ENCODE results near the gene NUDT9. TPM values are rescaled to one million over a fixed set of nuclear protein-coding genes. Genes with fewer than 3 reads are reported as not detected.

The NUDT9 gene
- total RNA-seq, 1 experiment from 2014 or later, result 25.4 TPM

DNA sequence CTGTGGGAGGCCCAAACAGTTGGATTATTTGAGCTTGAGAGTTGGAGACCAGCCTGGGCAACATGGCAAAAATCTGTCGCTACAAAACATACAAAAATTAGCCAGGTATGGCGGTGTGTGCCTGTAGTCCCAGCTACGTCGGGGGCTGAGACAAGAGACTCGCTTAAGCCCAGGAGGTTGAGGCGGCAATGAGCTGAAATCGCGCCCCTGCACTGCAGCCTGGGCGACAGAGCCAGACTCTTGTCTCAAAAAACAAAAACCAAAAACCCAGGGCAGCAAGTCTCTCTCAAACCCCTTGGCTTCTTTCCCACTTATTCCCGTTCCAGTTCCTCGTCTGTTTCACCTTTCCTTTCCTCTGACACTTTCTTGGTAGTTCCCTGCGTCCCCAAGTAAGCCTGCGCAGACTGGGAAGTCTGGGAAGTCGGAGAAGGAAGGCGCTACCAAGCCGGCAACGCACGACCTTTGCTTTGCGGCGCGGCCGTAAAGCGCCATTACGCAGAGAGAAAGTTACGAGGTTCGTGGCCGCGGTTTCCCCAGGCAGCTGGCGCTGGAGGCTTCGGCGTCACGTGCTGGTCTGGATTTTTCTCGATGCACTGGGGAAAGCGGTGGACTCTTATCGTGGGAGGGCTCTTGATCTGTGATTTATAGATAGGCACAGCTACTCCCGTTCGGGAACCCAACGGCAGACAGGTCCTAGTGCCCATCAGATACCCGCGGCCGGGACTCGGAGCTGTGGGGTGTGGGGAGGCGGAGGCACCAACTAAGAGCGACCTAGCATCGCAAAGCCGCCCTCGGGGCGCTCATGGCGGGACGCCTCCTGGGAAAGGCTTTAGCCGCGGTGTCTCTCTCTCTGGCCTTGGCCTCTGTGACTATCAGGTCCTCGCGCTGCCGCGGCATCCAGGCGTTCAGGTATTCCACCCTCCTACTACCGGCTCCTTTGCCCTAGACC, at the start of gene NUDT9 (continued):
- no peak; the same call in 1 of the 2 replicates for TF ChIP-seq E2F1 (CRISPR knock-in tag; IDR thresholded peaks at IDR 0.05)
- no peak for TF ChIP-seq ZNF317 (CRISPR knock-in tag; IDR thresholded peaks at IDR 0.05; ENCODE audit: borderline replicate concordance, low read depth)
- TF ChIP-seq ZNF416 (CRISPR knock-in tag; IDR thresholded peaks at IDR 0.05), result no peak
- peak; percentile 23; the same call in 1 of the 2 replicates for TF ChIP-seq ZBTB43 (CRISPR knock-in tag; IDR thresholded peaks at IDR 0.05)
- TF ChIP-seq, protein P1, sequence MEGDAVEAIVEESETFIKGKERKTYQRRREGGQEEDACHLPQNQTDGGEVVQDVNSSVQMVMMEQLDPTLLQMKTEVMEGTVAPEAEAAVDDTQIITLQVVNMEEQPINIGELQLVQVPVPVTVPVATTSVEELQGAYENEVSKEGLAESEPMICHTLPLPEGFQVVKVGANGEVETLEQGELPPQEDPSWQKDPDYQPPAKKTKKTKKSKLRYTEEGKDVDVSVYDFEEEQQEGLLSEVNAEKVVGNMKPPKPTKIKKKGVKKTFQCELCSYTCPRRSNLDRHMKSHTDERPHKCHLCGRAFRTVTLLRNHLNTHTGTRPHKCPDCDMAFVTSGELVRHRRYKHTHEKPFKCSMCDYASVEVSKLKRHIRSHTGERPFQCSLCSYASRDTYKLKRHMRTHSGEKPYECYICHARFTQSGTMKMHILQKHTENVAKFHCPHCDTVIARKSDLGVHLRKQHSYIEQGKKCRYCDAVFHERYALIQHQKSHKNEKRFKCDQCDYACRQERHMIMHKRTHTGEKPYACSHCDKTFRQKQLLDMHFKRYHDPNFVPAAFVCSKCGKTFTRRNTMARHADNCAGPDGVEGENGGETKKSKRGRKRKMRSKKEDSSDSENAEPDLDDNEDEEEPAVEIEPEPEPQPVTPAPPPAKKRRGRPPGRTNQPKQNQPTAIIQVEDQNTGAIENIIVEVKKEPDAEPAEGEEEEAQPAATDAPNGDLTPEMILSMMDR (IDR thresholded peaks at IDR 0.05), result no peak
- TF ChIP-seq, protein P2, sequence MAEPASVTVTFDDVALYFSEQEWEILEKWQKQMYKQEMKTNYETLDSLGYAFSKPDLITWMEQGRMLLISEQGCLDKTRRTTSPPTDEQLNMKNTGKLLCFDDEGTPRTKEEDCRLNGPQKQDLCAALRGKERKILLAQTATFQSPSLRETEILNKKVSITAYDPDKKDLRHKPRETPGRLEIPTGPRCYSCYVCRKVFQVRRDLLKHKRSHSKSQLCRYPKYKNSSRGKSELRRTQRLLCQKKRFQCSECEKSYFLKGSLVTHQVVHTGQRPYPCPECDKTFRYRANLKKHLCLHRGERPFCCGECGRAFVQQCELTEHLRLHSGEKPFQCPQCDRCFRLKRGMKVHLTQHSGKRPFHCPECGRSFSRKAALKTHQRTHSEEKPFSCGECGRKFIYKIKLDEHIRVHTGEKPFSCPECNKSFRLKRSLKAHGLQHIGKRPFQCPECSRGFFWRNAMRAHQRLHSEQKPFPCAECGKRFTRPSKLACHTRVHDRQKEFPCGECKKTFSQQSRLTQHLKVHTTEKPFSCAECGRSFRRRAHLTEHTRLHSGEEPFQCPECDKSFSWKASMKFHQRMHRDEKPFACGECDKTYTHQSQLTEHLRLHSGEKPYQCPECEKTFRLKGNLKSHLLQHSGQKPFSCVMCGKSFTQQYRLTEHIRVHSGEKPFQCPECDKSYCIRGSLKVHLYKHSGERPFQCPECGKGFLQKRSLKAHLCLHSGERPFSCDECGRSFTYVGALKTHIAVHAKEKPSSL (CRISPR knock-in tag; conservative IDR thresholded peaks at IDR 0.05), result no peak
- TF ChIP-seq TCF7 (CRISPR knock-in tag; IDR thresholded peaks at IDR 0.05; ENCODE audit: low read depth), result no peak
- TF ChIP-seq NFYB (CRISPR knock-in tag; conservative IDR thresholded peaks at IDR 0.05; ENCODE audit: low read depth), result no peak
- TF ChIP-seq, protein P3, sequence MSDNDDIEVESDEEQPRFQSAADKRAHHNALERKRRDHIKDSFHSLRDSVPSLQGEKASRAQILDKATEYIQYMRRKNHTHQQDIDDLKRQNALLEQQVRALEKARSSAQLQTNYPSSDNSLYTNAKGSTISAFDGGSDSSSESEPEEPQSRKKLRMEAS (CRISPR knock-in tag; IDR thresholded peaks at IDR 0.05), result peak; percentile 96
- peak; percentile 80 for TF ChIP-seq ZNF232 (CRISPR knock-in tag; IDR thresholded peaks at IDR 0.05)
- TF ChIP-seq, protein P4, sequence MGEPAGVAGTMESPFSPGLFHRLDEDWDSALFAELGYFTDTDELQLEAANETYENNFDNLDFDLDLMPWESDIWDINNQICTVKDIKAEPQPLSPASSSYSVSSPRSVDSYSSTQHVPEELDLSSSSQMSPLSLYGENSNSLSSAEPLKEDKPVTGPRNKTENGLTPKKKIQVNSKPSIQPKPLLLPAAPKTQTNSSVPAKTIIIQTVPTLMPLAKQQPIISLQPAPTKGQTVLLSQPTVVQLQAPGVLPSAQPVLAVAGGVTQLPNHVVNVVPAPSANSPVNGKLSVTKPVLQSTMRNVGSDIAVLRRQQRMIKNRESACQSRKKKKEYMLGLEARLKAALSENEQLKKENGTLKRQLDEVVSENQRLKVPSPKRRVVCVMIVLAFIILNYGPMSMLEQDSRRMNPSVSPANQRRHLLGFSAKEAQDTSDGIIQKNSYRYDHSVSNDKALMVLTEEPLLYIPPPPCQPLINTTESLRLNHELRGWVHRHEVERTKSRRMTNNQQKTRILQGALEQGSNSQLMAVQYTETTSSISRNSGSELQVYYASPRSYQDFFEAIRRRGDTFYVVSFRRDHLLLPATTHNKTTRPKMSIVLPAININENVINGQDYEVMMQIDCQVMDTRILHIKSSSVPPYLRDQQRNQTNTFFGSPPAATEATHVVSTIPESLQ (CRISPR knock-in tag; IDR thresholded peaks at IDR 0.05), result no peak
- 0 out of 2 replicates have a peak, but pooled peaks have one; percentile 8 for TF ChIP-seq ZNF121 (CRISPR knock-in tag; IDR thresholded peaks at IDR 0.05)
- no peak for TF ChIP-seq CREB1 (CRISPR knock-in tag; IDR thresholded peaks at IDR 0.05)
- TF ChIP-seq EMX1 (CRISPR knock-in tag; IDR thresholded peaks at IDR 0.05), result no peak
- no peak for TF ChIP-seq AR (CRISPR knock-in tag; IDR thresholded peaks at IDR 0.05)
- 0 out of 2 replicates have a peak, but pooled peaks have one; percentile 63 for TF ChIP-seq ZNF138 (CRISPR knock-in tag; conservative IDR thresholded peaks at IDR 0.05)
- TF ChIP-seq FOXK1 (CRISPR knock-in tag; IDR thresholded peaks at IDR 0.05), result peak; percentile 79
- TF ChIP-seq CREM (CRISPR knock-in tag; IDR thresholded peaks at IDR 0.05), result peak; percentile 58; the same call in 1 of the 2 replicates
- peak; percentile 95; the same call in 1 of the 2 replicates for TF ChIP-seq TEAD1 (CRISPR knock-in tag; IDR thresholded peaks at IDR 0.05)

Measured in WTC11 (cell line).